Trophoblast cell (in vitro differentiated cells and primary cell): ENCODE data around the gene RAC2.

Experiments used
- DNase-seq, 2 donors: peaks; one replicate each; pipeline ENCODE4 v3.0.0-alpha.2; 2016
- H2AFZ ChIP-seq: 2 replicates; pipeline ENCODE4 v1.6.1; 2013; ENCODE audit warnings: low read length, moderate library complexity, mild to moderate bottlenecking; ENCODE audit not compliant: insufficient read depth, poor library complexity
- H2AK5ac ChIP-seq: 2 replicates; pipeline ENCODE4 v1.6.1; 2013; ENCODE audit warnings: mild to moderate bottlenecking, low read length
- H2BK120ac ChIP-seq: 2 replicates; pipeline ENCODE4 v1.6.1; 2013; ENCODE audit warnings: low read length, mild to moderate bottlenecking, moderate library complexity; ENCODE audit not compliant: insufficient read depth, poor library complexity
- H2BK12ac ChIP-seq: 2 replicates; pipeline ENCODE4 v1.6.1; 2013; ENCODE audit warnings: mild to moderate bottlenecking, low read length, moderate library complexity
- H2BK5ac ChIP-seq: 2 replicates; pipeline ENCODE4 v1.6.1; 2013; ENCODE audit warnings: low read length, low read depth, moderate library complexity, mild to moderate bottlenecking; ENCODE audit not compliant: poor library complexity
- H3K14ac ChIP-seq: 2 replicates; pipeline ENCODE4 v1.6.1; 2013; ENCODE audit warnings: mild to moderate bottlenecking, low read length
- H3K18ac ChIP-seq: 2 replicates; pipeline ENCODE4 v1.6.1; 2013; ENCODE audit warnings: mild to moderate bottlenecking, low read length
- H3K23ac ChIP-seq: 2 replicates; pipeline ENCODE4 v1.6.1; 2013; ENCODE audit warnings: low read length
- H3K27ac ChIP-seq: 2 replicates; pipeline ENCODE4 v1.5.1; 2013; ENCODE audit warnings: low read depth, mild to moderate bottlenecking, inconsistent platforms, low read length, moderate library complexity
- H3K27me3 ChIP-seq: 2 replicates; pipeline ENCODE4 v1.6.1; 2013; ENCODE audit warnings: inconsistent platforms, mild to moderate bottlenecking, low read length, moderate library complexity; ENCODE audit not compliant: insufficient read depth
- H3K36me3 ChIP-seq, 2 experiments: 1 replicate in 1 of 2; 2 replicates in 1 of 2; pipeline ENCODE4 v1.6.1; 2013; ENCODE audit warnings: low read length in 2 of 2, mild to moderate bottlenecking in 2 of 2, moderate library complexity in 1 of 2; ENCODE audit not compliant: insufficient read depth in 2 of 2, control insufficient read depth in 1 of 2
- H3K4ac ChIP-seq: 2 replicates; pipeline ENCODE4 v1.6.1; 2013; ENCODE audit warnings: low read depth, mild to moderate bottlenecking, low read length, moderate library complexity
- H3K4me1 ChIP-seq, 2 experiments: 1 replicate in 1 of 2; 2 replicates in 1 of 2; pipeline ENCODE4 v1.6.1; 2013; ENCODE audit warnings: low read length in 2 of 2, mild to moderate bottlenecking in 2 of 2, moderate library complexity in 1 of 2; ENCODE audit not compliant: insufficient read depth in 2 of 2, control insufficient read depth in 1 of 2
- H3K4me2 ChIP-seq: 2 replicates; pipeline ENCODE4 v1.6.1; 2013; ENCODE audit warnings: inconsistent platforms, mild to moderate bottlenecking, low read length, moderate library complexity
- H3K4me3 ChIP-seq: 2 replicates; pipeline ENCODE4 v1.5.1; 2013; ENCODE audit warnings: mild to moderate bottlenecking, low read depth, low read length, inconsistent platforms
- H3K79me1 ChIP-seq: one replicate; pipeline ENCODE4 v1.6.1; 2013; ENCODE audit warnings: low read length
- H3K79me2 ChIP-seq: 2 replicates; pipeline ENCODE4 v1.6.1; 2013; ENCODE audit warnings: low read length, mild to moderate bottlenecking; ENCODE audit not compliant: control insufficient read depth, insufficient read depth, poor library complexity
- H3K9ac ChIP-seq: 2 replicates; pipeline ENCODE4 v1.6.1; 2013; ENCODE audit warnings: mild to moderate bottlenecking, low read length
- H3K9me3 ChIP-seq: 2 replicates; pipeline ENCODE4 v1.6.1; 2013; ENCODE audit warnings: low read depth, mild to moderate bottlenecking, control low read depth, inconsistent platforms, low read length; ENCODE audit not compliant: insufficient read depth
- H4K12ac ChIP-seq: 2 replicates; pipeline ENCODE4 v1.6.1; 2013; ENCODE audit warnings: low read depth, mild to moderate bottlenecking, low read length, moderate library complexity
- H4K8ac ChIP-seq: 2 replicates; pipeline ENCODE4 v1.6.1; 2013; ENCODE audit warnings: low read depth, mild to moderate bottlenecking, low read length, moderate library complexity
- H4K91ac ChIP-seq: one replicate; pipeline ENCODE4 v1.6.1; 2013; ENCODE audit warnings: low read depth, mild to moderate bottlenecking, low read length, moderate library complexity
- WGBS: extraction: QIAGEN DNeasy Blood & Tissue Kit; methylation state at CpG from one replicate; pipeline ENCODE4 v1.1.7; 2013; ENCODE audit warnings: missing lambda C conversion rate; ENCODE audit not compliant: insufficient read length, insufficient coverage; ENCODE audit errors: extremely low coverage; 5-methylcytosine and 5-hydroxymethylcytosine counted together

The RAC2 gene

DNA sequence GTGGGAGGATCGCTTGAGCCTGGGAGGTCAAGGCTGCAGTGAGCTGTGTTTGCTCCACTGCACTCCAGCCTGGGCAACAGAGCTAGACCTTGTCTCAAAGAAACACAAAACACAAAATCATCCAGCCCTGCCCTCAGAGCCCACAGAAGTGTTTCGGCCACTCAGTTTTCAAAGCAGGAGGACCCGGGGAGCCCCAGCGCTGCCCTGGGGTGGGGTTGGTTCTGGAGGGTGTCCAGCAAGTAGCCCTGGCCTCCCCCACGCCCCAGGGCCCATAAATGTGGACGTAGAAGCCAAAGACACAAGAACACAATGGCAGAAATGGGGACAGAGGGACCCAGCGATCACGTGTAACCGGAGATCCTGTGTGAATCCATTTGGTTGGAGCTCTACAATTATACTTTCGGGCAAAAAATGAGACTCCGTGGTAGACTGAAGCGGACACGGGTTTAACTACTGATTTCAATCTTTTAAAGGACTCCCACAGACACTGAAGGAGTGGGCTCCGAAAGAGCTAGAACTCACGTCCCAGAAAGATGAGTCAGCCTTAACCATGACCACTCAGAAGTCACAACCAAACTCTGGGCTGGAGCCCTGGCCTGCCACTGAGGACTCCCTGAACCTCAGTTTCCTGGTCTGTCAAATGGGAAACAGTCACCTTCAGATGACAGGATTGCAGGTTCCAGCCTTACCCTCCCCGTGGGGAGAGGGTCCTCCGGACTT, 29.2 kb upstream of the RAC2 start:
- no peak overlapping the region for H3K27ac ChIP-seq
- no peak overlapping the region for H4K91ac ChIP-seq
- peak in 1 of 2 donors; percentile 10 for DNase-seq
- no peak overlapping the region for H4K12ac ChIP-seq
- no peaks in the 10 kb centered on the region for H3K9me3 ChIP-seq
- no peaks in the 10 kb centered on the region for H3K27me3 ChIP-seq
- H3K4me3 ChIP-seq: no peak overlapping the region
- no peak overlapping the region for H2AK5ac ChIP-seq
- no peak overlapping the region for H2BK12ac ChIP-seq
- no peak overlapping the region for H3K4me2 ChIP-seq
- no CpG with 5 or more reads among the region's 17 CpGs for WGBS
- no peak overlapping the region for H3K9ac ChIP-seq
- no peak overlapping the region for H2BK5ac ChIP-seq
- no peaks in the 10 kb centered on the region for H3K79me1 ChIP-seq
- no peaks in the 10 kb centered on the region for H3K36me3 ChIP-seq
- no peak overlapping the region for H3K18ac ChIP-seq
- no peak overlapping the region for H3K23ac ChIP-seq
- no peak overlapping the region for H2AFZ ChIP-seq
- H3K79me2 ChIP-seq: no peaks in the 10 kb centered on the region
- no peak overlapping the region for H2BK120ac ChIP-seq
- no peak overlapping the region for H3K14ac ChIP-seq
- peaks cover 0 to 2% of the 10 kb centered on the region in 2 experiments for H3K4me1 ChIP-seq
- H3K4ac ChIP-seq: no peak overlapping the region
- no peak overlapping the region for H4K8ac ChIP-seq

DNA sequence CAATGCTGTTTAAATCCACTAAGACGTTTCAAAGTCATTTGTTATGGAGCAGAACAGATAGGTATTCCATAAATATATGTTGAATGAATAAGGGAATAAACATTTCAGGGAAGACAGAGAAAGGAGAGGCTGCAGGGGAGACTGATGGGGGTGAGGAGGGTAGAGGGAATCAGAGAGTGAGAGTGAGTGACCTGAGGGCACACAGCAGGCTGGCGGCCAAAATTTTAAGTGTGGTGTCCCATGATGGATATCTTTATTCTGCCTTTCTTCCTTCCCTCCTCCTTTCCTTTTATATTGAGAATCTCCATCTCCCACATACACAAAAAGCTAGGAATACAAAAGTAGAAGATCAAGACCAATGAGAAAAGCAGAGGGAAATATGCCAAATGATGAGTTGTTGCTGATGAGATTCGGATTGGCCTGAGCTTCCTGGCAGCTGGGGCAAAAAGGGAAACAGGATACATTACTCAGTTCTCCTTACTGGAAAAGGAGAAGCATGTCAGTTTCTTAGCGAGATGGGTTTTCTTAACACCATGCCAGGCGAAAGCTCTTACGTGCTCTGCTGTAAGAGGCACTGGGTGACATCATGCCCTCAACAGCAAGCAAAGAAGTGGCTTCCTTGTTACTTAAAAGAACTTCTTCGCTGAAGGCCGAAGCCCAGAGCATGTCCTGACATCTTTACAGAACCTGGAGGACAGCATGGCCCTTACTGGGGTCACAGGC, 27.0 kb upstream of the RAC2 start:
- H3K4ac ChIP-seq: no peak overlapping the region
- no peak overlapping the region for H2AFZ ChIP-seq
- H3K9me3 ChIP-seq: no peaks in the 10 kb centered on the region
- no peak overlapping the region for H4K8ac ChIP-seq
- no peaks in the 10 kb centered on the region for H3K79me2 ChIP-seq
- H3K14ac ChIP-seq: no peak overlapping the region
- no peaks in the 10 kb centered on the region for H3K79me1 ChIP-seq
- H3K4me1 ChIP-seq: peaks cover 0 to 2% of the 10 kb centered on the region in 2 experiments
- H3K36me3 ChIP-seq: no peaks in the 10 kb centered on the region
- peak in 1 of 2 donors; percentile 38 for DNase-seq
- no peak overlapping the region for H3K27ac ChIP-seq
- H4K12ac ChIP-seq: no peak overlapping the region
- no CpG with 5 or more reads among the region's 8 CpGs for WGBS
- H2BK12ac ChIP-seq: no peak overlapping the region
- no peak overlapping the region for H3K4me2 ChIP-seq
- no peak overlapping the region for H2AK5ac ChIP-seq
- no peak overlapping the region for H3K23ac ChIP-seq
- no peak overlapping the region for H3K4me3 ChIP-seq
- H3K18ac ChIP-seq: no peak overlapping the region
- H3K9ac ChIP-seq: no peak overlapping the region
- no peak overlapping the region for H2BK5ac ChIP-seq
- H2BK120ac ChIP-seq: no peak overlapping the region
- no peaks in the 10 kb centered on the region for H3K27me3 ChIP-seq
- H4K91ac ChIP-seq: no peak overlapping the region

DNA sequence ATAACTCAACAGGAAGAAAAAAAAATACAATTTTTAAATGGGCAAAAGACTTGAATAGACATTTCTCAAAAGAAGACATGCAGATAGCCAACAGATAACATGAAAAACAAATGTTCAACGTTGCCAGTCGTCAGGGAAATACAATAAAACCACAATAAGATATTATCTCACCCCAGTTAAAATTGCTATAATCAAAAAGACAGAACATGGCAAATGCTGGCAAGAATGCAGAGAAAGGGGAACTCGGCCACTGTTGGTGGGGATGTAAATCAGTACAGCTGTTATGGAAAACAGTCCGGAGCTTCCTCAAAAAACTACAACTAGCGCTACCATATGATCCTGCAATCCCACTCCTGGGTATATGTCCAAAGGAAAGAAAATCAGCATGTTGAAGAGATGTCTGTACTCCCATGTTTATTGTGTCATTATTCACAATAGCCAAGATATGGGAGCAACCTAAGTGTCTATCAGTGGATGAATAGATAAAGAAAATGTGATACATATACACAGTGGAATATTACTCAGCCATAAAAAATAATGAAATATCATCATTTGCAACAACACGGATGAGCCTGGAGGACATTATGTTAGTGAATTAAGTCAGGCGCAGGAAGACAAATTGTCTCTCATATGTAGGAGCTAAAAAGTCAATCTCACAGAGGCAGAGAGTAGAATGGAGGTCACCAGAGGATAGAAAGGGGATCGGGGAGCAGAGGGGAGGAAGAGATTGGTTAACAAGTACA, 26.0 kb upstream of the RAC2 start:
- Histone ChIP-seq H3K23ac (no peak overlapping the region), H3K4me1 (peaks cover 0 to 2% of the 10 kb centered on the region in 2 experiments), H2BK120ac (no peak overlapping the region), H3K27me3 (no peaks in the 10 kb centered on the region), H3K4ac (no peak overlapping the region), H3K27ac (no peak overlapping the region), H4K91ac (no peak overlapping the region), H4K8ac (no peak overlapping the region), H2BK12ac (no peak overlapping the region), H3K9me3 (no peaks in the 10 kb centered on the region), H2AK5ac (no peak overlapping the region), H4K12ac (no peak overlapping the region), H3K79me1 (no peaks in the 10 kb centered on the region), H2AFZ (no peak overlapping the region), H2BK5ac (no peak overlapping the region), H3K4me2 (no peak overlapping the region), H3K4me3 (no peak overlapping the region), H3K14ac (no peak overlapping the region), H3K79me2 (no peaks in the 10 kb centered on the region), H3K18ac (no peak overlapping the region), H3K9ac (no peak overlapping the region), H3K36me3 (no peaks in the 10 kb centered on the region)
- DNase-seq: no peak
- WGBS: no CpG with 5 or more reads among the region's 8 CpGs

DNA sequence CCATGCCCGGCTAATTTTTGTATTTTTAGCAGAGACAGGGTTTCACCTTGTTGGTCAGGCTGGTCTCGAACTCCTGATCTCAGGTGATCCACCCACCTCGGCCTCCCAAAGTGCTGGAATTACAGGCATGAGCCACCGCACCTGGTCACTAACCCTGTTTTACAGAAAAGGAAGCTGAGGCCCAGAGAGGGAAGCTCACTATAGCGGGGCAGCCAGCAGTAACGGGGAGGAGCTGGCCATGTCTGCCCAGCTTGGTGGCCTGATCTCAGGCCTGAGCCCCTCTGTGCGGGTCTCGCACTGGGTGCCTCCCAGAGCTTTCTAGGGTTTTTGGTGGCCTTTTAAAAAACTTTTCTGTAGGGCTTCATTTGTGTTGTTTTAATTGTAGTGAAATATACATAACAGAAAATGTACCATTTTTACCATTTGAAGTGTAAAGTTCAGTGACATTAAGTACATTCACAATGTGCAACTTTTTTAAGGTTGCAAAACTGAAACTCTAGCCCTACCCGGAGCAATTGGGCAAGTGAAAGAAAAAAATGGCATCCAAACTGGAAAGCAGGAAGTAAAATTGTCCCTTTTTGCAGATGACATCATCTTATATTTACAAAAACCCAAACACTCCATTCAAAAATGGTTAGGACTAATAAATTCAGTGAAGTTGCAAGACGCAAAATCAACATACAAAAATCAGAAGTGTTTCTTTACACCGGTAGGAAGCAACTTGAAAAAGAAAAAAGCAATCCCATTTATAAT, 23.8 kb upstream of the RAC2 start:
- Histone ChIP-seq H3K9me3 (peaks cover 10% of the 10 kb centered on the region), H4K8ac (no peak overlapping the region), H3K27me3 (no peaks in the 10 kb centered on the region), H2BK5ac (no peak overlapping the region), H3K14ac (no peak overlapping the region), H3K4ac (no peak overlapping the region), H3K4me3 (no peak overlapping the region), H3K27ac (no peak overlapping the region), H3K23ac (no peak overlapping the region), H3K79me2 (no peaks in the 10 kb centered on the region), H3K79me1 (no peaks in the 10 kb centered on the region), H3K36me3 (no peaks in the 10 kb centered on the region), H2BK120ac (no peak overlapping the region), H2AK5ac (no peak overlapping the region), H3K4me1 (no peaks in the 10 kb centered on the region), H3K18ac (no peak overlapping the region), H2BK12ac (no peak overlapping the region), H2AFZ (peak overlapping the region; percentile 17), H4K12ac (no peak overlapping the region), H4K91ac (no peak overlapping the region), H3K4me2 (no peak overlapping the region), H3K9ac (no peak overlapping the region)
- DNase-seq: peak in 1 of 2 donors; percentile 26
- no CpG with 5 or more reads among the region's 11 CpGs for WGBS
